ENCODE measurements around the gene GAK. TPM values are rescaled to one million over a fixed set of nuclear protein-coding genes. Genes with fewer than 3 reads are reported as not detected.

GAK gene
- total and polyA plus RNA-seq, 4 donors, result 27.4 to 69.7 (median 47.0) TPM

GRCh38 chr4:896630-897029 is 35.5 kb downstream of the GAK start:
- Histone ChIP-seq H3K36me3 (ENCODE audit: control insufficient read depth in 4 of 4, insufficient read depth in 3 of 4, low read depth in 1 of 4, low read length in 3 of 4) (peaks cover 5 to 65% (median 16%) of the 10 kb centered on the region in 4 donors), H3K27ac (ENCODE audit: low read depth in 1 of 2, low read length in 2 of 2) (no peak overlapping the region), H3K4me3 (ENCODE audit: low read depth in 1 of 3, low read length in 3 of 3) (no peak overlapping the region), H3K9ac (ENCODE audit: low read depth in 1 of 2, low read length in 2 of 2) (no peak overlapping the region), H3K9me3 (ENCODE audit: control insufficient read depth in 4 of 4, low read length in 3 of 4) (no peaks in the 10 kb centered on the region), H3K4me1 (ENCODE audit: control insufficient read depth in 4 of 4, insufficient read depth in 4 of 4, low read length in 3 of 4) (no peaks in the 10 kb centered on the region), H3K27me3 (ENCODE audit: control insufficient read depth in 4 of 4, insufficient read depth in 4 of 4, low read length in 3 of 4) (no peaks in the 10 kb centered on the region)
- TF ChIP-seq, protein P1, sequence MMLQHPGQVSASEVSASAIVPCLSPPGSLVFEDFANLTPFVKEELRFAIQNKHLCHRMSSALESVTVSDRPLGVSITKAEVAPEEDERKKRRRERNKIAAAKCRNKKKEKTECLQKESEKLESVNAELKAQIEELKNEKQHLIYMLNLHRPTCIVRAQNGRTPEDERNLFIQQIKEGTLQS (IDR thresholded peaks at IDR 0.05), result no peak
- no peak for TF ChIP-seq NR2F2 (IDR thresholded peaks at IDR 0.05)
- no peak for TF ChIP-seq FOXA1 (IDR thresholded peaks at IDR 0.05)
- no peak for TF ChIP-seq ZBTB33 (IDR thresholded peaks at IDR 0.05)
- TF ChIP-seq GABPA (IDR thresholded peaks at IDR 0.05 in 1 of 2, conservative IDR thresholded peaks at IDR 0.05 in 1 of 2), result no peak
- no peak for TF ChIP-seq MAX (IDR thresholded peaks at IDR 0.05)
- no peak for TF ChIP-seq EGR1 (IDR thresholded peaks at IDR 0.05; ENCODE audit: low read depth in 2 of 2)
- TF ChIP-seq HNF4A (conservative IDR thresholded peaks at IDR 0.05), result no peak
- no peak for TF ChIP-seq SP1 (IDR thresholded peaks at IDR 0.05)
- TF ChIP-seq RAD21 (IDR thresholded peaks at IDR 0.05), result no peak
- no peak for TF ChIP-seq RXRA (IDR thresholded peaks at IDR 0.05)
- TF ChIP-seq, protein P2, sequence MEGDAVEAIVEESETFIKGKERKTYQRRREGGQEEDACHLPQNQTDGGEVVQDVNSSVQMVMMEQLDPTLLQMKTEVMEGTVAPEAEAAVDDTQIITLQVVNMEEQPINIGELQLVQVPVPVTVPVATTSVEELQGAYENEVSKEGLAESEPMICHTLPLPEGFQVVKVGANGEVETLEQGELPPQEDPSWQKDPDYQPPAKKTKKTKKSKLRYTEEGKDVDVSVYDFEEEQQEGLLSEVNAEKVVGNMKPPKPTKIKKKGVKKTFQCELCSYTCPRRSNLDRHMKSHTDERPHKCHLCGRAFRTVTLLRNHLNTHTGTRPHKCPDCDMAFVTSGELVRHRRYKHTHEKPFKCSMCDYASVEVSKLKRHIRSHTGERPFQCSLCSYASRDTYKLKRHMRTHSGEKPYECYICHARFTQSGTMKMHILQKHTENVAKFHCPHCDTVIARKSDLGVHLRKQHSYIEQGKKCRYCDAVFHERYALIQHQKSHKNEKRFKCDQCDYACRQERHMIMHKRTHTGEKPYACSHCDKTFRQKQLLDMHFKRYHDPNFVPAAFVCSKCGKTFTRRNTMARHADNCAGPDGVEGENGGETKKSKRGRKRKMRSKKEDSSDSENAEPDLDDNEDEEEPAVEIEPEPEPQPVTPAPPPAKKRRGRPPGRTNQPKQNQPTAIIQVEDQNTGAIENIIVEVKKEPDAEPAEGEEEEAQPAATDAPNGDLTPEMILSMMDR (IDR thresholded peaks at IDR 0.05; ENCODE audit: low read depth, low read length, missing input control), result no peak
- TF ChIP-seq TAF1 (conservative IDR thresholded peaks at IDR 0.05), result no peak
- no peak for TF ChIP-seq FOXA2 (IDR thresholded peaks at IDR 0.05)
- TF ChIP-seq JUND (IDR thresholded peaks at IDR 0.05), result no peak
- no peak for TF ChIP-seq REST (IDR thresholded peaks at IDR 0.05)
- no peak for TF ChIP-seq YY1 (IDR thresholded peaks at IDR 0.05)
- WGBS, result 97% methylated on average over 20 of the region's 20 CpGs
- no peak for DNase-seq (ENCODE audit: low spot score)
